GM20431 (cell line): ENCODE data around the gene BSN.

Experiments used
- in situ Hi-C: fragments of 300-500 bp; cut with MseI, MboI; formaldehyde crosslinking; loops from one replicate; pipeline ENCODE4 v1.15.0; 2020; ENCODE audit warnings: low sequenced_read_pairs; ENCODE audit not compliant: unreplicated experiment

Gene BSN

DNA sequence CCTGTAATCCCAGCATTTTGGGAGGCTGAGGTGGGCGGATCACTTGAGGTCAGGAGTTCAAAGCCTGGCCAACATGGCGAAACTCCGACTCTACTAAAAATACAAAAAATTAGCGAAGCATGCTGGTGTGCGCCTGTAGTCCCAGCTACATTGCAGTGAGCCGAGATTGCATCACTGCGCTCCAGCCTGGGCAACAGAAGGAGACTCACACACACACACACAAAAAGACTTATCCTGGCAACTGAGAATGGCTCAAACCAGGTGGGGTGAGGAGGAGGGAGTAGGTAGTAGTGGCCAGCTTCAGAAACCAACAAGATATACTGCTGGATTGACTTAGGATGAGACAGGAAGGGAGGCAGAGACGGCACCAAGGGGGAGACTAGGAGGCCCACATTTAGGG lies 66.5 kb downstream of the BSN start:
- in situ Hi-C loops: no loop called here

DNA sequence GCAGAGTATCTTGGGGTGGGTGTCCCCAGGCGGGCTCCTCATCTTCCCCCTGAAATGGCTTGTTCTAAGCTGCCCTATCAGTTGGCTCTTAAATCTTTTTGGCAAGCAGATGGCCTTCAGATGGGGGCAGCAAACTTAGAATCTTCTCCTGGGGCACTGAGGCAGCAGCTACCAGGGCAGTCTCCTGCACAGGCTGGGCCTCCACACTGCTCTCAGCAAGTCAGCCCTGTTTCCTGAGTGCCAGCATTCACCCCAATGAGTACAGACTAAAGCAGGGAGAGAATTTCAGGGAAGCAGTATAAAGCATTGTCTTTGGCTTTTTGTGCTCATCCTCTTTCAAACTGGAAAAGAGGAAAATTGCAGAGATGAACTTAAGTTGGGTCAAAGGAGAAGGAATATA lies 68.8 kb downstream of the BSN start:
- in situ Hi-C loops: no loop called here

DNA sequence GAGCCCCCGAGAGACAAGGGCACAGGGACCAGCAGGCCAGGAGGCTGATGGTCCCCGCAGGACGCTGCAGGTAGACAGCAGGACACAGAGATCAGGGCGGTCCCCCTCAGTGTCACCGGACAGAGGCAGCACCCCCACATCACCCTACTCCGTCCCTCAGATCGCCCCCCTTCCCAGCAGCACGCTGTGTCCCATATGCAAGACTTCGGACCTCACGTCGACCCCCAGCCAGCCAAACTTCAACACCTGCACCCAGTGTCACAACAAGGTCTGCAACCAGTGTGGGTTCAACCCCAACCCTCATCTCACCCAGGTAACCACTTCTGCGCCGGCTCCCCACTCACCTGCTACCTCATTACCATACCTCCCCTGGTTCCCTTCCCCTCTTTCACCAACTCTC lies 70.8 kb downstream of the BSN start:
- in situ Hi-C loops: no loop called here

DNA sequence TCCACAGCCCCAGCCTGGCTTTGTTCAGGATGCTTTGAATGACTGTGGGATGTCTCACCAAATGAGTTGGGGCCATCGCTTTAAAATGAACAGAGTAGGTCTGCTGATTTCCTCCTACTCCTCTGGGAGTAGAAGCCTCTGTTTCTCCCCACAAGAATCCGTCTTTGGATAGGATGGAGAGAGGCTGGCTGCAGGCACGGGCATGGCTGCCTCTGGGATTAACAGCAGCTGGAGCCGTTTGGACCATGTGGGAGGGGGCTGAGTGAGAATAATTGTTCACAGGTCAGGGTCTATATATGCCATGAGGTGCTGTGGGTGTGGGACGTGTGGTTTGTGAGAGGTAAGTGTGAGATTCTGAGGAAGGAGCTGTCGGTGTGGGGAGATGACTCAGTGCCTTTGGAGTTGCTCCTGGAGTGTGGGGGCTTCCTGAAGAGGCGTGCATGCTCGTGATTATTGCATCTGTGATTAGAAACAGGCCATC lies 71.9 kb downstream of the BSN start:
- in situ Hi-C loops: no loop called here

DNA sequence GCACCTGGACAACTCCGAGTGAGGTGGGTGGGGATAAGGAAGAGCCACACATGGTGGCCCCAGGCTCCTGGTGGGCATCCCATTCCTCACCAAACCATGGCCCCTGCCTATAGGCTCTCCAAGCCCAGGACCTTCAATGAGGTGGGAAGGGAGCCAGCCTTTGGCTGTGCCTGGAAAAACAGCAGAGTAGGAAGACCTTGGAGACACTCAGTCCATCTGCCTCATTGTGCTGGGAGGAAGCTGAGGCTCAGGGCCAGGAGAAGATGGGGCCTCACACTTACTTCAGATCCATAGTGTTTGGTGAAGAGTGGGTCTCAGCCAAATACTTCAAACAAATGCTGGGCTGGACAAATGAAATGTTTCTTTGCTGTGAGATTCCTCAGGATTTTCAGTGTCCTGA lies 72.5 kb downstream of the BSN start:
- in situ Hi-C loops: no loop called here

DNA sequence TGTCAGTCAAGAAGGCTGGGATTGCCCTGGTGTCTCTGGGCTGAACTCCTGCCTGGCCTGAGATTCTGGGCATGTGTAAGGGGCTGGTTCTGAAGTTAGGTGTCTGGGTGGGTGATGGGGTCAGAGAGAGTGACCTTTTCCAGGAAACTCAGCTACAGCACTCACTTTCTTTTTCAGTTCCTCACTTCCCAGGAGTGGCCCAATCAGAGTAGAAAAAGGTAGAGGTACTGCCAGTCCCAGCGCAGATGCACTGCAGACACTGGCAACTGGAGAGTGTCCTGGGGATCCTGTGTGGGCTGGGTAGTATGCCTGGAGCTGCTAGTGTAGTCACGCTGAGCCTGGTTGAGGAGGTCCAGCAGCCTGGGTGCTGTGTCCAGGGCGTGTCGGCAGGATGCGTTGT lies 73.4 kb downstream of the BSN start:
- in situ Hi-C loops: no loop called here

DNA sequence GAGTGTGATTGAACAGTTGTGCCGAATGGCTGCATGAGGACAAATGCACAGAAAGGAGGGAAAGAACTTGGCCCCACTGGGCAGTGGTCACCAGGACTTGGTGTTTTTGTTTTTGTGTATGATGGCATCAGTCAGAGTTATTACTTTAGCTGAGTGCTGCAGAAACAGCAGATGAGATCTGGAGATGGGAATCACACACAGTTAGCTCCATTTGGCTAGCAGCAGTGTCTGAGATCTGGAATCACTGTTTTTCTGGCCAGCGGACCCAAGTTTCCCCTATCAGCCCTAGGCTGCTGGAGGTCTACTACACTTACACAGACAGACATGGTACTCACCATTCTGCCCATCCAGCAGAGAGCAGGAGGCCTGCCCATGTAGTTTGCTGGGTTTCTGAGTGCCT lies 74.0 kb downstream of the BSN start:
- in situ Hi-C loops: no loop called here

DNA sequence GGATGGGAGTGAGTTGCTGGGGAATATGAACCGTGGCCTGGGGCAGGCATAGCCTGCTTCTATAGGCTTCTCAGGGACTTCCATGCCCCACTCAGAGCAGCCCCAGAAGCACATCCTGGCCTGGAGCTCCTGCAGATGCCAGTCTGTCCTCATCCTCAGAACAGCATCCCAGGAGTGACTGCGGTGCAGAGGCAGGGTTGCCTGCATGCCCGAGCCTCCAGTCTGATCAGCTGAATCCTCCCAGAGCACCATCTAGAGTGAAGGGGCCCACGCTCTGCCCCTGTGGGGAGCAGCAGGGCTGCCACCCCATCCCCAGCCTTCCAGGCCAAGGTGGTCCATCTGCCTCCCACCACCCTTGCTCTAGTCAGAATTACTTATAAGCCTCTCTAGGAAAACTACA lies 75.2 kb downstream of the BSN start:
- in situ Hi-C loops: no loop called here

DNA sequence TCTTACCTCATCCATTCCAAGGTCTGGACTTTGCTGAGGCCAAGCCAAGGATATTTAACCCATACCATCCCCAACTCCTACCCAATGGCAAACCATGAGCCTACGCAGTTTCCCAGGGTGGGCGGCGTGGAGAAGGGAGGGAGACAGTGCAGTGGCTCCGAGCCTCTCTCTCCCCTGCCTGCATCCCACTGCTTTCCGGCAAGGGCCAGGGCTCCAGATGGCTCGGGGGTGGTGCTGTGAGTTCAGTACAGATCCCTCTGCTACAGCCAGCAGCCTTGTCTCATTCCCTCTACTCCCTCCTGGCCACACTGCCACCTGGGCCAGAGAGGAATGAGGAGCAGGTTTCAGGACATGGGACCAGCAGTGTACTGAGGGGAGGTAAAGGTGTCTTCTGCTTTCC lies 75.6 kb downstream of the BSN start:
- in situ Hi-C loops: no loop called here

DNA sequence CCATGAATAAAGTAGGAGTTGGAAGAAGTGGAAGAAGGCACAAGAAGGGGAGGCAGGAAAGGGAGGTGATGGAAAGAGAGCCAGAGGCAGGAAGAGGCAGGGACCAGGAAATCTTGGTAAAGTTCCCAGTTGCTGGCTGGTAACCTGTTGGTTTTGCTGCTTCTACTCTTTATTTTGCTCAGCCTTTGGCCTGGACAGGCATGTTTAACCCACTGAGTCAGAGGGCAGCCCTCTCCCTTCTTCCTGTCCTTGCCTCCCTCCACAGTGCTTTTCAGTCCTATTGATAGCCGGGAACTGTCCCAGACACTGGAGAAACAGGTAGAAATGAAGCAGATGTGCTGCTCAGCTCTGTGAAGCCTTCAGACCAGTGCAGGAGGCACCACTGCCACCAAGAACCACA lies 76.5 kb downstream of the BSN start:
- in situ Hi-C loops: no loop called here

DNA sequence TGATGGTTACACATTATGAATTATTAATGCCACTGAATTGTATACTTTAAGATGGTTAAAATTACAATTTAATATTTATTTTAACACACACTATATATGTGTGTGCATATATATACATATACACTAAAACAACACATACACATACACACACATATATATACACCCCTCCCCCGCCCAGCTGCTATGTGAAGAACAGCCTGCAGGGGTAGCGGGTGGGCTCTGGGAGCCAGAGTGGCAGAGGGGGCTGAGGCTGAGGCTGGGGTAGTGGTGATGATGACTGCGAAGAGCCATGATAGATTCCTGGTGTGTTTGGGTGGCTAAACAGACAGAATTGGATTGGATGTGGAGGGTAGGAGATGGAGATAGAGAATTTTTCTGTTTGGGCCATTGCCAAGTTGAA lies 80.5 kb downstream of the BSN start:
- in situ Hi-C loops: no loop called here

DNA sequence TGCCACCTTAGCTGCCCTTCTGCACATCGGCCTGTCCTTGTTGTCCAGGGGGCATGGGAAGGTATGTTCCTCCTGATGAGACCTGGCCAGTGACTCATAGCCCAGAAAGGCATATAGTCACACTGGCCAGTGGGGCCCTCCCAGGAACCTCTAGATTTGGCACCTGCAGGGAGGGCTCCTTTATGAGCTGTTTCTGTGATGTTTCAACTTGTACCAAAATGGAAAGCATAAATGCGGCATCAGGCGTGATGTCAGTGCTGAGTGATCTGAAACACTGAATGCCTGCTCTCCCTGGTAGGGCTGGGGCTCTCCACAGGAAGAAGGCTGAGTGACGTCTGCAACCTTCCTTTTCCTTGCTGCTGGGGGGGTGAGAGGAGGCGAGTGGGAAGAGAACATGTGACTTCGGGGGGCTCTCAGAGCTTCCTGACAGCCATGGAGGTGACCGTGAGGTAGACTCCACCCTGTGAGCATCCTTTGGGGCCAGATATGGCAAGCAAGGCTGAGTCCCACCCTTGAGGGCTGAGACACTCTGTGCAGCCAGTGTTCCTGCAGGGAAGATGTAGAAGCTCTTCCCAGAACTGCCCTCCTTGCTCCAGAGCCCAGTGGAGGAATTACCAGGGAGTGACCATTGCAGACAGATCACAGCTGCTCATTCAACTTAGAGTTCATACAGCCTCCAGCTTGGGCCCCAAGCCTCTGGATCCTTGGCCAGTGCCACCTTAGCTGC lies 82.8 kb downstream of the BSN start:
- in situ Hi-C loops: no loop called here

DNA sequence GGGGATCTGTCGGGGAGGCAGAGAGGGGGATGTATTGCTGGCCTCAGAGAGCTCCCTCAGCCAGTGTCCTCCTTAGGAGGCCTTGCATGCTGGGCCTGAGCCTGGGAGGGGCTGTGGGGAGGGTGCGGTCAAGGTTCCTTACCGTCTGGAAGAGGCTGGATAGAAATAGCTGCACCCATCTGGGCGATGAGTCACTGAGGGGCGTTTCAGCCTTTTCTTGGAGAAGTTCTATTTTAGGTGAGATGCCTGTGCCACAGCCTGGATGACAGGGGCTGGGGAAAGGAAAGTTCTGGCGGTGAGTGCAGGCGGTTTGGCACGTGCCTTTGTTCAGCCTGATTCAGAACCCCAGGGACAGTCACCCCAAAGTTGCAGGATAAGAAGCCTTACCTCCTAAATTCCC lies 84.2 kb downstream of the BSN start:
- in situ Hi-C loops: no loop called here

DNA sequence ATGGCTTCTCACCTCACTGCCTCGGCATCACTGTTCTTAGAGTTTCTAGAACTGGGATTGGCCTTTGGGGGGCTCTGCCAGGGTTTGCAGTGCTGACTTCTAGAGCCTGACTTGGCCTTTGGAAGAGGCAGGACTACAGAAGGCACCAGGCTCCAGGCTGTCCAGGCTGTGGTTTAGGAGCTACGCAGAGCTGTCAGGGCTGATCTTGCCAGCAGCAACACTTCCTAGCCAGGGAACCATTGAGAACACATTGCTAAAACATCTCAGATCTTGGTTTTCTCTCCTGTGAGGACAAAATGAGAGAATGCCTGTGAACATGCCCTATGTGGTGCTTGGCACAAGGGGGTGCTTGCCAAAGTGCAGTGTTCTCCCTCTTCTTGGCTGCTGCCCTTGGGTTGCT lies 85.3 kb downstream of the BSN start:
- in situ Hi-C loops: no loop called here

DNA sequence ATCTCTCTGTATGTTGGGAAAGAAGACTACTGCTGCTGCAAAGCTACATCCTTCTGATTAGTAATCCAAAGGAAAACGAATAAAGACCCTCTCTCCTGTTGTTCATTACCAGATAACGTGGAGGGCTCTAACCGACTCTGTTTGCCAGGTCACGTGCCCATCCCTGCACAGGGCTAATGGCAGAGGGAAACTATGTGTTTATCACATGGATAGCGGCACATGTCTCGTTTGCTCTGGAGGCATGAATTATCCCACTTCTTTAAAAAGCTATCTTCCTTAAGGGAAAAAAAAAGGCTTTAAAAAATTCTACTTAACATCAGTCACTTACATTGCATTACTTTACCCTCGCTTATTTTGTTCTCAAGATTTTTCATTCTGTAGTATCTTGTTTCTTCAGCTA lies 87.0 kb downstream of the BSN start:
- in situ Hi-C loops: no loop called here

DNA sequence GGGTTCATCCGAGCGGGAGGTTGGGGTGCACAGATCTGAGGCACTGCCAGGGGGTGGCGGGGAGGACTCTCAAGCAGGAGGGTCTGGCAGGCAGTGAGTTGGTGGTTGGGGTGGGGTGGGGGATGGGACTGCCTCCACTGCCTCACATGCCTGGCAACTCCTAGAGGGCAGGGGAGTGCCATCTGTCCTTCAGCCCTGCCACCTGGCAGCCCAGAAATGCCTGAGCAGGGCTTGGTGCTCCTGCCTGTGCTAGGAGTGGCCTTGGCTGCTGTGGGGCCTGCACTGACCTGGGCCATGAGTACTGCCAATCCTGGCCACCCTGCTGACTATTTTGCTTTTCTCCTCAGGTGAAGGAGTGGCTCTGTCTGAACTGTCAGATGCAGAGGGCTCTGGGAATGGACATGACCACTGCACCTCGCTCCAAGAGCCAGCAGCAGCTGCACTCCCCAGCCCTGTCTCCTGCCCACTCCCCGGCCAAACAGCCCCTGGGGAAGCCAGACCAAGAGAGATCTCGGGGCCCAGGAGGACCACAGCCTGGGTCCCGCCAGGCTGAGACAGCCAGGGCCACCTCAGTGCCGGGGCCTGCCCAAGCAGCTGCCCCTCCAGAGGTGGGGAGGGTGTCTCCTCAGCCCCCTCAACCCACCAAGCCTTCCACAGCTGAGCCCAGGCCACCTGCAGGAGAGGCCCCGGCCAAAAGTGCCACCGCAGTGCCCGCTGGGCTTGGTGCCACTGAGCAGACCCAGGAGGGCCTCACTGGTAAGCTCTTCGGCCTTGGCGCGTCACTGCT lies 87.8 kb downstream of the BSN start:
- in situ Hi-C loops: no loop called here

DNA sequence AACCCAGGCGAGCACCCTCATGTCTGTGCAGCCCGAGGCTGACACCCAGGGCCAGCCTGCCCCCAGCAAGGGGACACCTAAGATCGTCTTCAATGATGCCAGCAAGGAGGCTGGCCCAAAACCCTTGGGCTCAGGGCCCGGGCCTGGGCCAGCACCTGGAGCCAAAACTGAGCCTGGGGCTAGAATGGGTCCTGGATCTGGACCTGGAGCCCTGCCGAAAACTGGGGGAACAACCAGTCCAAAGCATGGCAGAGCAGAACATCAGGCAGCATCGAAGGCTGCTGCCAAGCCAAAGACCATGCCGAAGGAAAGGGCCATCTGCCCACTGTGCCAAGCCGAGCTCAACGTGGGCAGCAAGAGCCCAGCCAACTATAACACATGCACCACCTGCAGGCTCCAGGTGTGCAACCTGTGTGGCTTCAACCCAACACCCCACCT lies 88.5 kb downstream of the BSN start:
- in situ Hi-C loops: no loop called here

DNA sequence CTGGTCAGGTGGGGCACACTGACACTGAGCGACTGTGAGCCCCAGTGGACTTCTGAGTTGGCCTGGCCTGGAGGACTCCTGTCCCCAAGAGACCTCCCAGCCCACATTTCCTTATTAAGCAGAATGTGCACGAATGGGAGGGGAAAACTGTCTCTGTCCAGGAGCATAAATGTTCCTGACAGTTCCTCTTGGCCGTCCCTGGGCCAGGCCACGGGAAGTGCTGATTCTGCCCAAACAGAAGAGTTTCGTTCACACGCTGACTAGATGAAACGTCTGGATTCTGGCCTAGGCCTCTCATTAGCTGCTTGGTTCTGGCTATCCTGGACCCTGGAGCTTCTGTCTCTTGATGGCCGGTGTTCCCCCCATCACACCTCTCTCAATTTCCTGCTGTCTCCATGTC lies 90.4 kb downstream of the BSN start:
- in situ Hi-C loops: no loop called here

DNA sequence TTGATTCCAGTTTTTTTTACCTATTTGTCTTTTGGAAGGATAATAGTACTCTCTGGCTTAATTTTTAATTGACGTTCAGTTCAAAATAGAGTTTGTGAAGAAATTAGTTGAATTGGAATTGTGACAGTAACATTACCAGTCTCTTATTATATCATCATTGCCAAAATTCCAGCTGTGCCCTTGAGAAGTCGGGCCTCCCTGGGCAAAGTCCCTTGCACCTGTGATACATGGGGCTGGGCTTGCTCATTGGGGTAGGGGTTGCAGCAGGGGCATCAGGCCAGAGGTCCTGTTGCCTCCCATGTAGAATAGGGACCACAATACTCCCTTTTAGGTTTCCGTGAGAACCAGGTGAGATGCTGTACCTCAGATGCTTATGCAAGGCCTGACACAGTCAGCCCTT lies 92.0 kb downstream of the BSN start:
- in situ Hi-C loops: no loop called here

DNA sequence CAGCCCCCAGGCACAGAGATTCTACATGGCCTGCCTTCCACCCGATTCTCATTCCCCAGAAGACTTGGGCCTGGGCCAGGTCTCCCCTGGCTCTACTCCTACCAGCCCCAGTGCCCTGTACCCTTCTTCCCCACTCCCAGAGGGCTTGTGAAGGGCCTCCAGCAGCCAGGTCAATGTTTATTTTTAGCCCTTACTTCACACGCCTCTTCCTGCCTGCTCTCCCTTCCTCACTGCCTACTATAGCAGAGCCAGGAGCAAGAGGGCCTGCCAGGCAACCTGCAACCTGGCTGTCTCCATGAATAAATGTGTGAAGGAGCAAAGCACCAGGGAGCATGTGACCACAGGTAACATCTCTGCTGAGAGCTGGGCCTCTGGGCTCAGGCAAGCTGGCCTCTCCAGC lies 93.5 kb downstream of the BSN start:
- in situ Hi-C loops: no loop called here

DNA sequence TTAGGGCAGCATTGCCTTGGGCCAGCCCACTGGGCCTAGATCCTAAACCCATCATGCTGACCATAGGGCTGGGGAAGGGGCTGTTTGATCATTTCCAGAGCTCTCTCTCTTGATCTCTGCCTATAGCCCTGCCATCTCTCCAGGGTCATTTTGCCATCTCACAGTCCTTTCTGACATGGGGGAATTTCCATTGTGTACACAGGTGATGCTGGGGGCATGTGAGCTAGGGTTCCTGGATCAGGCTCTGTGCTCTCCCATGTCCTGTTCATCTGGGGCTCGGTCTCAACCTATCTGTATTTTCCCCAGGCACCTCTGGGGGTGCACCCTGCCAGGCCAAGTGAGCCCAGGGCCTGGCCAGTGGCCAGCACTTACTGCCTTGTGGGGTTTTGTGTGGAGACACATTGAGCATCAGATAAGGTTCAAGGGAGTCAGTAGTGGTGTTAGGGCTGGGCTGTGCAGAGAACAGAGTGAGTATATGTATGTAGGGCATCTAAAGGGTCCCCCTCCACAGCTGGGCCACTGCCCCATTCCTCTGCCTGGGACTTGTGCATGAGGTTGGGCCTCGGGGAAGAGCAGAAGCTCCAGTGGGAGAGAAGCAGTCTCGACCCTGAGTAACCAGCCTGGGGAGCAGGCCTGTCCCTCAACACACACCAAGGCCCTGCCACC lies 94.2 kb downstream of the BSN start:
- in situ Hi-C loops: no loop called here
